ENCODE measurements around the gene IQCM.

Gene IQCM

GRCh38 chr4:149768477-149768876 is 47.2 kb downstream of the IQCM start:
- Mint-ChIP-seq H3K27ac (no peak overlapping the region), H3K27me3 (ENCODE audit: low read depth) (no peaks in the 10 kb centered on the region), H3K4me3 (no peak overlapping the region), H3K4me1 (no peaks in the 10 kb centered on the region), H3K36me3 (ENCODE audit: low read depth) (no peaks in the 10 kb centered on the region), H3K9me3 (no peaks in the 10 kb centered on the region)
- no peak for TF ChIP-seq CTCF (IDR thresholded peaks at IDR 0.05; ENCODE audit: unreplicated experiment in 3 of 3)

- H3K27me3 Mint-ChIP-seq (ENCODE audit: low read depth), result no peaks in the 10 kb centered on the region
- no peak for TF ChIP-seq CTCF (IDR thresholded peaks at IDR 0.05; ENCODE audit: unreplicated experiment in 3 of 3)
- H3K27ac Mint-ChIP-seq, result no peak overlapping the region
- H3K4me1 Mint-ChIP-seq, result no peaks in the 10 kb centered on the region
- H3K36me3 Mint-ChIP-seq (ENCODE audit: low read depth), result no peaks in the 10 kb centered on the region
- no peaks in the 10 kb centered on the region for H3K9me3 Mint-ChIP-seq
- no peak overlapping the region for H3K4me3 Mint-ChIP-seq
Measured at GRCh38 chr4:149766135-149766534, 49.5 kb downstream of the IQCM start.

- H3K4me1 Mint-ChIP-seq, result no peaks in the 10 kb centered on the region
- TF ChIP-seq CTCF (IDR thresholded peaks at IDR 0.05; ENCODE audit: unreplicated experiment in 3 of 3), result no peak
- H3K27ac Mint-ChIP-seq, result no peak overlapping the region
- H3K9me3 Mint-ChIP-seq, result no peaks in the 10 kb centered on the region
- H3K27me3 Mint-ChIP-seq (ENCODE audit: low read depth), result no peaks in the 10 kb centered on the region
- no peaks in the 10 kb centered on the region for H3K36me3 Mint-ChIP-seq (ENCODE audit: low read depth)
- H3K4me3 Mint-ChIP-seq, result no peak overlapping the region
Measured at GRCh38 chr4:149765630-149766029, 50.0 kb downstream of the IQCM start.

- Mint-ChIP-seq H3K4me3 (no peak overlapping the region), H3K27me3 (ENCODE audit: low read depth) (peaks cover 4% of the 10 kb centered on the region), H3K4me1 (no peaks in the 10 kb centered on the region), H3K27ac (no peak overlapping the region), H3K36me3 (ENCODE audit: low read depth) (no peaks in the 10 kb centered on the region), H3K9me3 (no peaks in the 10 kb centered on the region)
- no peak for TF ChIP-seq CTCF (IDR thresholded peaks at IDR 0.05; ENCODE audit: unreplicated experiment in 3 of 3)
Measured at GRCh38 chr4:149755969-149756368, 59.7 kb downstream of the IQCM start.

GRCh38 chr4:149754526-149754925 is 61.1 kb downstream of the IQCM start:
- H3K36me3 Mint-ChIP-seq (ENCODE audit: low read depth), result no peaks in the 10 kb centered on the region
- no peak overlapping the region for H3K4me3 Mint-ChIP-seq
- no peak overlapping the region for H3K27ac Mint-ChIP-seq
- no peaks in the 10 kb centered on the region for H3K4me1 Mint-ChIP-seq
- H3K27me3 Mint-ChIP-seq (ENCODE audit: low read depth), result no peaks in the 10 kb centered on the region
- TF ChIP-seq CTCF (IDR thresholded peaks at IDR 0.05; ENCODE audit: unreplicated experiment in 3 of 3), result no peak
- H3K9me3 Mint-ChIP-seq, result no peaks in the 10 kb centered on the region

GRCh38 chr4:149752729-149753128 is 62.9 kb downstream of the IQCM start:
- Mint-ChIP-seq H3K4me1 (no peaks in the 10 kb centered on the region), H3K27ac (no peak overlapping the region), H3K36me3 (ENCODE audit: low read depth) (no peaks in the 10 kb centered on the region), H3K27me3 (ENCODE audit: low read depth) (no peaks in the 10 kb centered on the region), H3K9me3 (no peaks in the 10 kb centered on the region), H3K4me3 (no peak overlapping the region)
- no peak for TF ChIP-seq CTCF (IDR thresholded peaks at IDR 0.05; ENCODE audit: unreplicated experiment in 3 of 3)

Measured in nephron (organoid).